Ramos (cell line): ENCODE data around the gene CSTB.

ENCODE experiments used
- in situ Hi-C: fragments of 300-500 bp; cut with MboI; formaldehyde crosslinking; loops from one replicate; pipeline ENCODE4 v1.14.3; 2022; ENCODE audit warnings: low sequenced_read_pairs; ENCODE audit not compliant: unreplicated experiment

The CSTB gene

GRCh38 chr21:43757601-43758000 lies 18.5 kb downstream of the CSTB start:
- in situ Hi-C loops: no loop called here

GRCh38 chr21:43755820-43756594 lies 20.1 kb downstream of the CSTB start:
- in situ Hi-C loops: no loop called here

GRCh38 chr21:43754948-43755781 lies 20.9 kb downstream of the CSTB start:
- in situ Hi-C loops: no loop called here

- in situ Hi-C loops: no loop called here
These were observed 22.7 kb downstream of the CSTB start for GRCh38 chr21:43753439-43753799.

GRCh38 chr21:43752758-43753438 lies 23.2 kb downstream of the CSTB start:
- in situ Hi-C loops: no loop called here

GRCh38 chr21:43751955-43752591 lies 24.0 kb downstream of the CSTB start:
- in situ Hi-C loops: no loop called here

GRCh38 chr21:43750339-43751033 lies 25.6 kb downstream of the CSTB start:
- in situ Hi-C loops: no loop called here

- in situ Hi-C loops: loop anchor here (5.0 kb wide), 1 partner anchor 48 kb away; no protein-coding TSS in a partner anchor
These were observed 26.4 kb downstream of the CSTB start for GRCh38 chr21:43749651-43750262.

- in situ Hi-C loops: loop anchor here (5.0 kb wide), 1 partner anchor 49 kb away; no protein-coding TSS in a partner anchor
These were observed 27.5 kb downstream of the CSTB start for GRCh38 chr21:43748622-43749021.

- in situ Hi-C loops: loop anchor here (5.0 kb wide), 1 partner anchor 51 kb away; no protein-coding TSS in a partner anchor
These were observed 30.2 kb downstream of the CSTB start for GRCh38 chr21:43745772-43746517.

- in situ Hi-C loops: loop anchor here (5.0 kb wide), 1 partner anchor 53 kb away; no protein-coding TSS in a partner anchor
These were observed 31.4 kb downstream of the CSTB start for GRCh38 chr21:43744725-43745124.

- in situ Hi-C loops: no loop called here
These were observed 32.2 kb downstream of the CSTB start for GRCh38 chr21:43743947-43744346.

GRCh38 chr21:43741423-43742096 lies 34.5 kb downstream of the CSTB start:
- in situ Hi-C loops: no loop called here

- in situ Hi-C loops: no loop called here
These were observed 35.5 kb downstream of the CSTB start for GRCh38 chr21:43740497-43741156.

GRCh38 chr21:43739621-43740435 lies 36.3 kb downstream of the CSTB start:
- in situ Hi-C loops: no loop called here

- in situ Hi-C loops: no loop called here
These were observed 38.8 kb downstream of the CSTB start for GRCh38 chr21:43737158-43737950.
